Measurements from ENCODE around the gene ANGPTL4.
"Not testable (repeated sequence)": the region's sequence is repeated elsewhere in the genome, so short reads cannot be mapped to it uniquely, and the experiment has no call there.

The ANGPTL4 gene

GRCh38 chr19:8391198-8392016 is 27.5 kb downstream of the ANGPTL4 start:
- DNase-seq, result no peak

- no peak for DNase-seq
These were observed 28.1 kb downstream of the ANGPTL4 start for GRCh38 chr19:8392017-8392591.

DNA sequence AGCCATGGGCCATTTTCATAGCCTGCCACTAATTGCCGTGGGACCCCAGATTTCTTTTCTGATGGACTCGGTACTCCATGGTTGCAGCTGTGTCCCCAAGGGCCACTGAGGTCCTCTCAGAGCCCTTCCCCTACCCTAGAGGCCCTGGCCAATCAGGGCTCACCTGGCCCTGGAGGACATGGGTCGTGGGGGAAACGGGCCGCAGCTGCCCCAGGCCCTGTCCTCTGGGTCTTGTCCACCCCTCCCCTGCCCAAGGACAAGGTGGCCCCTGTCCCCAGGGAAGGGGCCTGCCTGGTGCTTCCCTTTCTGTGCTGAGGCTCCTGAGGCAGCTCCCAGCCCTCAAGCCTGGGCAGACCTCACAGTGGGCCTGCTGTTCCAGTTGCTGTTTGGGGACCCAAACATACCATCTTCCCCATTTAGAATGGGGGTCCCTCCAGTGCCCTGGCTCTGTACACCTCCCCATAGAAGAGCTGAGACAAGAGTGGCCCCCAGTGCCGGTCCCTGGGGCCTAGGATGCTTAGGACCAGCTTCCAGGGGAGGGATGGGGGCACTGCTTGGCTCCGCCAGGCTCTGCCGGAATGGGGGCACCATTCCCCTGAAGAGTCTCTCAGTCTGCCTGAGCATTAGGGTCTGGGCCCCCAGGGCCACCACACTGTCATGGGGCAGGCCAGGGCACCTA is 29.4 kb downstream of the ANGPTL4 start:
- no peak for DNase-seq

DNA sequence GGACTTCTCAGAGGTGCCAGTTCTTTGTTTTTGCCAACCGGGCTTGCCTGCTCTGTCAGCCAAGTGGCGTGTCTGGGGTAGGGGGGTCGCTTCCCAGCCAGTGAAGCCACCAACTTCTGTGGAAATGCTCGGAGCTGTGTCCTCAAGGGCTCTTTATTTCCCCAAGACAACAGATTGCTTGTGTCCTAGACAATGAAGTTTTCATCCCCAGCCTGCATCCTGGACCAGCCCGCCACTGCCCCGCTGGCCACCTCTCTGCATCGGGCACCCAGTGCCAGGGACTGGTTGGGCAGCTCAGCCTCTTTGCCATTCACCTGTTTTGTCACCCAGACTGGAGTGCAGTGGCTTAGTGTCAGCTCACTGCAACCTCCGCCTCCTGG is 29.9 kb downstream of the ANGPTL4 start:
- DNase-seq, result no peak

DNA sequence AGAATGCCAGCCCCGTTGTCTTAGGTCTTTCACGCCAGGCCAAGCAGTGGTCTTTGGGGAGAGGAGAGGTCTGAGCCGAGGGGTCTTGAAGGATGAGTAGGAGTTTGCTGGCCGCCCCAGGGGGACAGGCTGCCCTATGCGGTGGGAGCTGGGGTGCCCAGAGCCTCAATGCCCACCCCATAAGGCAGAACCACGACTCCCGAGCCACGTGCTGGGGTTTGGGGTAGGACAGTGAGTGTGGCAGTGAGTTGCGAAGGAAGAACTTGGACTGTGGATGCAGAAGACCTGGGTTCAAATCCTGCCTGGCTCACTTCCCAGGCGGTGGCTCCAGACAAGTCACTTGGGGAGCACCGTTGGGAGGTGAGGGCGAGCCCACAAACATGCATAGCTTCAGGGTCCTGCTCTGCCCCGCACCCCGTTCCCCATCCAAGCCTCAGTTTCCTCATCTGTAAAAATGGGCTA is 31.7 kb downstream of the ANGPTL4 start:
- DNase-seq, result no peak

- DNase-seq, result no peak
These were observed 32.2 kb downstream of the ANGPTL4 start for GRCh38 chr19:8396185-8396562.

- peak; percentile 15 for DNase-seq
These were observed 32.7 kb downstream of the ANGPTL4 start for GRCh38 chr19:8396563-8397203.

GRCh38 chr19:8397271-8397670 is 33.3 kb downstream of the ANGPTL4 start:
- no peak for DNase-seq

- DNase-seq, result no peak
These were observed 33.9 kb downstream of the ANGPTL4 start for GRCh38 chr19:8397746-8398310.

GRCh38 chr19:8398311-8398771 is 34.4 kb downstream of the ANGPTL4 start:
- DNase-seq, result no peak

DNA sequence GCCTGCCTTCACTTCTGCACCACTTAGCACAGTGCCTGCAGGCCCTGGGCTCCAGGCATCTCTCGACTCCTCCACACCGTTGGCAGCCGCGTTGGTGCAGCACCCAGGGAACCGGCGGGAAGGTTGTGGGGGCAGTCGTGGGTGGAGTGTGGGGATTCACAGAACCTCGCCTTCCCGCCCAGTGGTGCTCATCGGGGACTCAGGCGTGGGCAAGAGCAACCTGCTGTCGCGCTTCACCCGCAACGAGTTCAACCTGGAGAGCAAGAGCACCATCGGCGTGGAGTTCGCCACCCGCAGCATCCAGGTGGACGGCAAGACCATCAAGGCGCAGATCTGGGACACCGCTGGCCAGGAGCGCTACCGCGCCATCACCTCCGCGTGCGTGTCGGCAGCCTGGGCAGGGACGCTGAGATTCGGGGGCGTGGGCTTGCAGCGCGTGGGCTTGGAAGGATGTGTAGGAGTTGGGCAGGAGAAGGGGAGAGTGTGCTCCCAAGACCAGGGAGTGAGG is 35.8 kb downstream of the ANGPTL4 start:
- DNase-seq, result no peak

- no peak for DNase-seq
These were observed 38.0 kb downstream of the ANGPTL4 start for GRCh38 chr19:8401981-8402411.

DNA sequence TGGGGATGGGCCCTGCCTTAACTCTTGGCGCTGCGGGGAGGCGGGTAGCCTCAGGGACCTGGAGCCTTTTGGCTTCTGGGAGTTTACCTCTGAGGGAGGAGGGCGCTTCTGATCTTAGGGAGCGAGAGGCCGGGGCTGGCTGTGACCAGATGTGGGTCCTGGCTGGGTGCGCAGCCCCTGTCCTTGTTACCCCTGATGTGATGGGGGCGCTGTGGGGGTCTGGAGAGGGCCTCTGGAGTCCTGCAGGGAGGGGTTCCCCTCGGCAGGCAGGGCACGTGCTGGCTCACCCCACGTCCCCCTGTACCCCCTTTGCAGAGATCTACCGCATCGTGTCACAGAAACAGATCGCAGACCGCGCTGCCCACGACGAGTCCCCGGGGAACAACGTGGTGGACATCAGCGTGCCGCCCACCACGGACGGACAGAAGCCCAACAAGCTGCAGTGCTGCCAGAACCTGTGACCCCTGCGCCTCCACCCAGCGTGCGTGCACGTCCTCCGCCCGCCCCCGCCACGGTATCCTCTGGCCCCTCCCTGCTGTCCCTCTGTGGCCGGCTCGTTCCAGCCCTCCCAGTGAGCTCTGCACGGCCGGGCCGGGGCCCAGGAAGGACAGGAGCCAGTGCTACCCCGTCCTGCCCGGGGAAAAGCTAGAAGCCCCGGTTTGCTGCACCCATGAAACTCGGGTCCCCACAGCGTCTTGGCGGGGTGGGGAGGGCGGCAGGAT is 39.3 kb downstream of the ANGPTL4 start:
- DNase-seq, result no peak

- no peak for DNase-seq
These were observed 39.8 kb downstream of the ANGPTL4 start for GRCh38 chr19:8403820-8404109.

GRCh38 chr19:8404391-8405151 is 40.6 kb downstream of the ANGPTL4 start:
- DNase-seq, result no peak

DNA sequence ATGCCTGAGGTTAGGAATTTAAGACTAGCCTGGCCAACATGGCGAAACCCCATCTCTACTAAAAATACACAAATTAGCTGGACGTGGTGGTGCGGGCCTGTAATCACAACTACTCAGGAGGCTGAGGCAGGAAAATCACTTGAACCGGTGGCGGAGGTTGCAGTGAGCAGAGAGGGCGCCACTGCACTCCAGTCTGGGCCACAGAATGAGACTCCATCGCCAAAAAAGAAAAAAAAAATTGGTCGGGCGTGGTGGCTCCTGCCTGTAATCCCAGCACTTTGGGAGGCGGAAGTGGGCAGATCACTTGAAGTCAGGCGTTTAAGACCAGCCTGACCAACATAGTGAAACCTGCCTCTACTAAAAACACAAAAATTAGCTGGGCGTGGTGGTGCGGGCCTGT is 46.8 kb downstream of the ANGPTL4 start:
- not testable (repeated sequence) for DNase-seq

DNA sequence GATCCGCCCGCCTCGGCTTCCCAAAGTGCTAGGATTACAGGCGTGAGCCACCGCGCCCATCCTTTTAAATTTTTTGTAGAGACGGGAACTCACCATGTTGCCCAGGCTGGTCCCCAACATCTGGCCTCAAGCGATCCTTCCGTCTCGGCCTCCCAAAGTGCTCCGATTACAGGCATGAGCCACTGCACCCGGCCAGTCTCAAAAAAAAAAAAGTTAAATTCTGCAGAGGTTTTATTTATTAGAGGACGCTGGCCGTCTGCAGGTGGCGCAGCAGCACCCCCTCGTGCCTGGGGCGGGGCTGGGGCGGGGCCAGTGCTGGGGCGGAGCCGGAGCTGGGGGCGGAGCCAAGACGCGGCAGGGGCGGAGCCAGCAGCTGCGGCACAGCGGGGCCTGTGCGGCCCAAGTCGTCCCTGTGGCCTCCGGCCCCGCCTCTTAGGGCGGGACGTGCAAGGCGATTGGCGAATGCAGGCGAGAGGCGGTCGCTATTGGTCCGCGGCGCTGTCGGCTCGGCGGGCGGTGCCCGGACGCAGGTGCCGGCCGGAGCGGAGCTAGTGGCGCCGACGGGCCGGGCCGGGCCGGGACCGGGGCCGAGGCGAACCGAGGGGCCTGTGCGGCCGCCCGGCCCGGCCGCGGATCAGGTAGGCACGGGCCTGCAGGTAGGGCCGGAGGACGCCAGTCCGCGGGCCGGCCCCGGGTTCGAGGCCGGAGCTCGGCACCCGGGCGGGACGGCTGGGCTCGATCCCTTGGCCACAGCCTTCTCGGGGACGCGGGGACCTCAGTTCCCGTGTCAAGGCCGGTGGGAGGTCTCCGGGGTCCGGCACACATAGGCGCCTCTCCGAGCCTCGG is 49.1 kb downstream of the ANGPTL4 start, which contains the start of gene MARCHF2:
Gene MARCHF2, plus strand, starts transcription at position 523 of the 846 bp plus-strand sequence. CDS start 8,536 bp downstream, outside the sequence.
- peak; percentile 62 for DNase-seq

DNA sequence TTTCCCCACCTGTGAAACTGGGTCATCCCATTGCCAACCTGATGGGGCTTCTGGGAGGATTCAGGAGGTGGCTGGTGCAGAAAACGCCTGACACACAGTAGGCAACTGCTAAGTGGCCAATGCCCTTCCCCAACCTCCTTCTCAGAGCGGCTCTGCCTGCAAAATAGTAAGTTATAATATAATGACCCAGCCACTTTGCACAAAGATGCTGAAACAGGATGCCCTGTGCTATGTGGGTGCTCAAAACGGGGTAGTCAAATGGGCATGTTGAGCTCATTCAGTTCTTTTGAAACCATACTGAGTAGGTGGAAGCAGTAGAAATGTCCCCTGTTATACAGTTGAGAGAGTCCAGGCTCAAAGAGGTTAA is 49.7 kb downstream of the ANGPTL4 start:
- no peak for DNase-seq

GRCh38 chr19:8416796-8417195 is 52.8 kb downstream of the ANGPTL4 start:
- DNase-seq, result no peak

Measured in SHP77 treated with DMSO at 0.1 percent for 48 hours (cell line).